Lung (tissue), 12 donors: ENCODE results near the gene PRPF18. TPM values are rescaled to one million over a fixed set of nuclear protein-coding genes. Genes with fewer than 3 reads are reported as not detected.
A peak's percentile ranks its signal among the peaks of the same experiment; 100 is the strongest.

Source experiments
- ATAC-seq: fragments of 200-7000 bp; cut with Tn5 transposase; one replicate; pipeline ENCODE4 v1.9.1; 2020; ENCODE audit warnings: moderate number of reproducible peaks; ENCODE audit not compliant: insufficient read depth, low FRiP score
- DNase-seq, 3 donors: peaks; one replicate each; pipeline ENCODE4 v3.0.0-alpha.2; 2013 to 2017
- H3K27ac ChIP-seq, 2 donors: one replicate each; pipeline ENCODE4 v1.5.1; 2013; ENCODE audit warnings: mild to moderate bottlenecking in 2 of 2, moderate library complexity in 2 of 2, control low read depth in 1 of 2, inconsistent platforms in 1 of 2, low read depth in 1 of 2, low read length in 1 of 2
- H3K27me3 ChIP-seq, 3 donors: one replicate each; pipeline ENCODE4 v1.5.1; 2013; ENCODE audit warnings: low read length in 2 of 3; ENCODE audit not compliant: control insufficient read depth in 3 of 3, insufficient read depth in 3 of 3
- H3K36me3 ChIP-seq, 4 donors: one replicate each; pipeline ENCODE4 v1.5.1; 2013; ENCODE audit warnings: low read length in 4 of 4, mild to moderate bottlenecking in 1 of 4, moderate library complexity in 1 of 4; ENCODE audit not compliant: control insufficient read depth in 4 of 4, insufficient read depth in 4 of 4
- H3K4me1 ChIP-seq, 5 donors: one replicate each; pipeline ENCODE4 v1.5.1; 2013; ENCODE audit warnings: low read length in 5 of 5, mild to moderate bottlenecking in 2 of 5, moderate library complexity in 1 of 5; ENCODE audit not compliant: control insufficient read depth in 5 of 5, insufficient read depth in 5 of 5
- H3K4me3 ChIP-seq: one replicate; pipeline ENCODE4 v1.5.1; 2013; ENCODE audit warnings: mild to moderate bottlenecking, control low read depth, moderate library complexity
- H3K9ac ChIP-seq, 2 donors: one replicate each; pipeline ENCODE4 v1.5.1; 2013; ENCODE audit warnings: low read length in 2 of 2, control low read depth in 1 of 2; ENCODE audit not compliant: insufficient read depth in 1 of 2
- H3K9me3 ChIP-seq, 4 donors: one replicate each; pipeline ENCODE4 v1.5.1; 2013; ENCODE audit warnings: low read length in 3 of 4, mild to moderate bottlenecking in 1 of 4, moderate library complexity in 1 of 4; ENCODE audit not compliant: control insufficient read depth in 4 of 4, insufficient read depth in 3 of 4
- CTCF ChIP-seq: IDR thresholded peaks from 2 replicates; pipeline ENCODE4 v1.5.1; 2012; ENCODE audit warnings: mild to moderate bottlenecking; ENCODE audit errors: control extremely low read depth, extremely low read depth
- WGBS, 2 donors: extraction: QIAGEN DNeasy Blood & Tissue Kit; methylation state at CpG; one replicate each; pipeline ENCODE4 v1.1.7; 2013; 5-methylcytosine and 5-hydroxymethylcytosine counted together
- polyA plus RNA-seq, 2 donors: library from polyadenylated mRNA; stranded (reverse); fragments of 200-250 nt; gene quantifications; one replicate each; pipeline ENCODE4 v1.2.1, GENCODE V29; 2013
- total RNA-seq, 2 donors: library from RNA; depleted of rRNA in 1 of 2; stranded (reverse); fragments of >200 nt in 1 of 2; gene quantifications; one replicate each; pipeline ENCODE4 v1.2.1, GENCODE V29; 2014 to 2021
- donor health status: control.
- donor health status: control.
- donor health status: Bipolar disorder and iron deficiency.
- donor health status: healthy.
- donor health status: DM: yes; HTN: yes; CAD: no.

The PRPF18 gene
- total and polyA plus RNA-seq, 4 donors = 10.6 to 39.9 (median 19.3) TPM

- Histone ChIP-seq H3K9ac (no peak overlapping the region), H3K9me3 (peaks cover 0 to 6% (median 2%) of the 10 kb centered on the region in 4 donors), H3K4me3 (no peak overlapping the region), H3K36me3 (no peaks in the 10 kb centered on the region), H3K27me3 (peaks cover 0 to 4% (median 0%) of the 10 kb centered on the region in 3 donors), H3K27ac (no peak overlapping the region), H3K4me1 (no peaks in the 10 kb centered on the region)
- DNase-seq (peak in 1 of 3 donors; percentile 1), ATAC-seq (peak; percentile 47)
- no peak for TF ChIP-seq CTCF
- 35 to 79% methylated on average over 1 of the region's 1 CpG for WGBS, 2 donors
These were observed 19.7 kb upstream of the PRPF18 start for GRCh38 chr10:13567030-13567429.

- ATAC-seq = no peak
- no peak overlapping the region for H3K9ac ChIP-seq
- H3K4me3 ChIP-seq = no peak overlapping the region
- H3K36me3 ChIP-seq = no peaks in the 10 kb centered on the region
- TF ChIP-seq CTCF = no peak
- peaks cover 0 to 5% (median 0%) of the 10 kb centered on the region in 4 donors for H3K9me3 ChIP-seq
- H3K27me3 ChIP-seq = peaks cover 0 to 8% (median 0%) of the 10 kb centered on the region in 3 donors
- WGBS, 2 donors = 49 to 60% methylated on average over 5 of the region's 5 CpGs
- no peak for DNase-seq
- H3K27ac ChIP-seq = no peak overlapping the region
- H3K4me1 ChIP-seq = no peaks in the 10 kb centered on the region
These were observed 15.2 kb upstream of the PRPF18 start for GRCh38 chr10:13571541-13571940.

- Histone ChIP-seq H3K27ac (no peak overlapping the region), H3K27me3 (peaks cover 0 to 8% (median 0%) of the 10 kb centered on the region in 3 donors), H3K36me3 (no peaks in the 10 kb centered on the region), H3K4me1 (no peaks in the 10 kb centered on the region), H3K4me3 (no peak overlapping the region), H3K9ac (no peak overlapping the region), H3K9me3 (peaks cover 0 to 5% (median 0%) of the 10 kb centered on the region in 4 donors)
- ATAC-seq (no peak), DNase-seq (no peak)
- WGBS, 2 donors = 74 to 86% methylated on average over 4 of the region's 4 CpGs
- no peak for TF ChIP-seq CTCF
These were observed 12.8 kb upstream of the PRPF18 start for GRCh38 chr10:13573960-13574359.

GRCh38 chr10:13585195-13585751 lies 1.5 kb upstream of the PRPF18 start:
- no peak for TF ChIP-seq CTCF
- peaks cover 0 to 10% (median 3%) of the 10 kb centered on the region in 3 donors for H3K27me3 ChIP-seq

More at GRCh38 chr10:13585195-13585751, 1.5 kb upstream of the PRPF18 start:
- Histone ChIP-seq H3K9ac (no peak overlapping the region), H3K27ac (no peak overlapping the region), H3K36me3 (peaks cover 0 to 2% (median 0%) of the 10 kb centered on the region in 4 donors), H3K4me3 (no peak overlapping the region), H3K9me3 (no peaks in the 10 kb centered on the region), H3K4me1 (peaks cover 0 to 11% (median 6%) of the 10 kb centered on the region in 5 donors)
- WGBS, 2 donors = 79 to 88% methylated on average over 6 of the region's 6 CpGs
- no peak for DNase-seq
- no peak for ATAC-seq
